Measurements from ENCODE around the gene ITPKA. TPM values are rescaled to one million over a fixed set of nuclear protein-coding genes. Genes with fewer than 3 reads are reported as not detected.

Gene ITPKA
- total RNA-seq, 2 donors from 2014 or later = 4.4 TPM; not detected in 1

DNA sequence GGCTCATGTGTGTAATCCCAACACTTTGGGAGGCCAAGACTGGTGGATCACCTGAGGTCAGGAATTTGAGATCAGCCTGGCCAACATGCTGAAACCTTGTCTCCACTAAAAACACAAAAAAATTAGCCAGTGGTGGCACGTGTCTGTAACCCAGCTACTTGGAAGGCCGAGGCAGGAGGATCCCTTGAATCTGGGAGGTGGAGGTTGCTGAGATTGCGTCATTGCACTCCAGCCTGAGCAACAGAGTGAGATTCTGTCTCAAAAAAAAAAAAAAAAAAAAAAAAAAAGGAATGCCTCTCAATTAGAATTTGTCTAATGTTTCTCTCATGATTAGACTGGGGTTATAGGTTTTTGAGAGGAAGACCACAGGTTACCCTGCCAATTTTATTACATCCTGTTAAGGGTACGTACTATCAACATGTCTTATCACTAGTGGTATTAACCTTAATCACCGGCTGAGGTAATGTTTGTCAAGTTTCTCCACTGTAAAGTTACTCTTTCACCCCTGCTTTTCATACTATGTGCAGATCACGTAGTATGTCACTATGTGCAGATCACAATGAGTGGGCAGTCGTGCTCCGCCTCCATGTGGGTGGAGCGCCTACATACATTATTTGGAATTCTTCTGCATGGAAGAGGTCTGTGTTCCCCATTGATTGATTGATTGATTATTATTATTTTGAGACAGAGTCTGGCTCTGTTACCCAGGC is 56.5 kb downstream of the ITPKA start:
- Histone ChIP-seq H3K4me3 (no peak overlapping the region), H3K27ac (no peak overlapping the region), H3K4me1 (ENCODE audit: control insufficient read depth in 1 of 2, low read depth in 2 of 2) (no peaks in the 10 kb centered on the region), H3K9me3 (no peaks in the 10 kb centered on the region), H3K27me3 (replicated peaks; ENCODE audit: insufficient read depth) (no peaks in the 10 kb centered on the region), H3K36me3 (no peaks in the 10 kb centered on the region)
- no peak for ATAC-seq (ENCODE audit: insufficient number of reproducible peaks, low FRiP score, low read depth)
- TF ChIP-seq CTCF (IDR thresholded peaks at IDR 0.05) = no peak
- DNase-seq (ENCODE audit: low spot score) = no peak

Other genes with a start within 250 kb of the ITPKA start
- not detected for gene OIP5, start 161.3 kb upstream of the ITPKA start, total RNA-seq
- 1 to 10 TPM; 1.4 to 5.7 TPM for gene NUSAP1, start 161.0 kb upstream of the ITPKA start, total RNA-seq
- gene NDUFAF1, start 91.4 kb upstream of the ITPKA start, total RNA-seq = 10 to 100 TPM; 12.5 to 15.9 TPM
- gene RTF1, start 76.8 kb upstream of the ITPKA start, total RNA-seq = 10 to 100 TPM; 20.0 to 49.5 TPM
- under 1 TPM; 0.35 to 0.81 TPM for gene LTK, start 20.0 kb downstream of the ITPKA start, total RNA-seq
- 10 to 100 TPM; 14.7 to 19.2 TPM for gene RPAP1, start 50.4 kb downstream of the ITPKA start, total RNA-seq
- gene TYRO3, start 65.3 kb downstream of the ITPKA start, total RNA-seq = 1 to 10 TPM; 5.4 to 8.8 TPM
- 10 to 100 TPM; 32.5 to 57.2 TPM for gene MGA, start 166.5 kb downstream of the ITPKA start, total RNA-seq